NCI-H1436 (cell line): ENCODE data around the gene ZSCAN18.

ENCODE experiments used
- DNase-seq: peaks from one replicate; lab custom pipeline; 2025; lab: John Stamatoyannopoulos, UW

The ZSCAN18 gene

DNA sequence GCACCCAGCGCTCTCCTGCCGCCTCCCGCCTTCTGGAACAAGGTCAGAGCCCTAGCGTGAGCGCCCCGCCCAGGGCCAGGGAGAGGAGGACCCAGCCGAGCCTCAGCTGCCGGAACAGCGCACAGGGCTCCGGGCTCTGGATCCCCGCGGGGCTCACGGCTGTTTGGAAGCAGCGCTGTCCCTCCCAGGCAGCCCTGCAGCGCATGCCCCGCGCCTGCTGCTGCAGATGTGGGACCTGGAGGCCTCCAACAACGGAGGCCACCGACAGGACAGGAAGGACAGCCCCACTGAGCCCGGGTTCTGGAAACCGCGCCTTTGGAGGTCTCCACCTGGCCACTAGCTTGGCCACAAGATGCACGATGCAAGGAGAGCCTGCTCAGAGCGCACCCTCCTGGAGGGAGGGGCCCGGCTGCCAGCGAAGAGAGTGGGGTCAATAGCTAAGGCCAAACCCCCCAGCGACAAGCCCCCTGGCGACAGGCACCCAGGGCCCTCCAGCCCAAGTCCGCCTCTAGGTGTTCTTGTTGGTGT lies 12.6 kb downstream of the ZSCAN18 start:
- DNase-seq: no peak

DNA sequence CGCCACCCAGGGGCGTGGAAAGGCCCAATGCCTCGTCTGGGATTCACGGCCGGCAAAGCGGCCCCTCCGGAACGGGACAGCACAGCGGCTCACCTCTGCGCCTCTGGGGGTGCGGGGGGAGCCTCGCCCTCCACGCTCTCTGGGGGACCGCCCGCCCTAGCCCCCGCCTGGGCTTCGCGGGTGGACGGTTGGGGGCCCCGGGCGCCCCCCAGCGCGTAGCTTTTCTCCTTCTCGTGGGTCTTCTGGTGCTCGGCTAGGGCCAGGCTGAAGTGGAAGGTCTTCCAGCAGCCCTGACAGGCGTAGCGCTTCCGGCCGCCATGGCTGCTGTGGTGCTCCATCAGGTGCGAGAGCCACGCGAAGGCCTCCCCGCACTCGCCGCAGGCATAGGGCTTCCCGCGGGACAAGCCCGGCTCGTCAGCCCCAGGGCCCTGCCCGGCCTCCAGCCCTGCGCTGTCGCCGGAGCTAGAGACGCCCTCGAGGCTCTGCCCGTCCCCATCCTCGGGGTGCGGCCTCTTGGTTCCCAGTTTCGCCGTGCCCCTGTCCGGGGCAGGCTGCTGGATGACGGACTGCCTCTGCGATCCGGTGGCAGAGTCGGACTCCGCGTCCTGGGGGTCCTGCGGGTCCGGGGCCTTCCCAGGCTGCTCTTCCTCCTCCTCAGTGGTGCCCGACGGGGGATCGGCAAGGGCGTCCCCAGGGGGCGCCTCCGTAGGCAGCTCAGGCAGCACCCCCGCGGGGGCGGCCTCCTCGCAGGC lies 13.3 kb downstream of the ZSCAN18 start:
- no peak for DNase-seq

DNA sequence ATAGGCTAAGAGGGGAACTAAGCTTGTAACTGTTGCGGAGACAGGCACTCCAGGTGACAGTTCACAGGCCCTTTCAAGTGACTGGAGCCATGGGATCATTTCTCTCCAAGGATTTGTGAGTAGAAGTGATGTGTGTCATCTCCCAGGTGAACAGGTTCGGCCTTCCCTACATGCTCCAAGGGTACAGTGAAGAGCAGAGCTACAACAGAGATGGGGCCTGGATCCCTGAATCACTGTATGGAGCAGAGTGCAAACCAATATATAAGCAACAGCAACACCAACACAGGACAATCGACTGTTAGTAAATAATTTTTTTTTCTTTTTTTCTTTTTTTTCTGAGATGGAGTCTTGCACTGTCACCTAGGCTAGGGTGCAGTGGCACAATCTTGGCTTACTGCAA lies 15.0 kb downstream of the ZSCAN18 start:
- DNase-seq: no peak

DNA sequence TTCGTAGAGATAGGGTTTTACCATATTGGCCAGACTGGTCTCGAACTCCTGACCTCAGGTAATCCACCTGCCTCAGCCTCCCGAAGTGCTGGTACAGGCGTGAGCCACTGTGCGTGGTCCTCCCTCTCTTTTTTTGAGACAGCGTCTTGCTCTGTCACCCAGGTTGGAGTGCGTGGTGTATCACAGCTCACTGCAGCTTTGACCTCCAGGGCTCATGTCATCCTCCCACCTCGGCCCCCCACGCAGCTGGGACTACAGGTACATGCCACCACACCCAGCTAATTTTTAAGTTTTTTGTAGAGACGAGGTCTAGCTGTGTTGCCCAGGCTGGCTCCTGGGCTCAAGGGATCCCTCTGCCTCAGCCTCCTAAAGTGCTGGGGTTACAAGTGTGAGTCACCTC lies 18.2 kb downstream of the ZSCAN18 start:
- DNase-seq: no peak

DNA sequence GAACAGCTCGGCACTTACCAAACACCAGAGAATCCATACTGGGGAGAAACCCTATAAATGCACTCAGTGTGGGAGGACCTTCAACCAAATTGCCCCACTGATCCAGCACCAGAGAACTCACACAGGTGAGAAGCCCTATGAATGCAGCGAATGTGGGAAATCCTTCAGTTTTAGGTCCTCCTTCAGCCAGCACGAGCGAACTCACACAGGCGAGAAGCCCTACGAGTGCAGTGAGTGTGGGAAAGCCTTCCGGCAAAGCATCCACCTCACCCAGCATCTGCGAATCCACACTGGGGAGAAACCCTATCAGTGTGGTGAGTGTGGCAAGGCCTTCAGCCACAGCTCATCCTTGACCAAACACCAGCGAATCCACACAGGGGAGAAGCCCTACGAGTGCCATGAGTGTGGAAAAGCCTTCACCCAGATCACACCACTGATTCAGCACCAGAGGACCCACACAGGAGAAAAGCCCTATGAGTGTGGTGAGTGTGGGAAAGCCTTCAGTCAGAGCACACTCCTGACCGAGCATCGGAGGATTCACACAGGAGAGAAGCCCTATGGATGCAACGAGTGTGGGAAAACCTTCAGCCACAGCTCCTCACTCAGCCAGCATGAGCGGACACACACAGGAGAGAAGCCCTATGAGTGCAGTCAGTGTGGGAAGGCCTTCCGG lies 30.7 kb downstream of the ZSCAN18 start:
- no peak for DNase-seq

DNA sequence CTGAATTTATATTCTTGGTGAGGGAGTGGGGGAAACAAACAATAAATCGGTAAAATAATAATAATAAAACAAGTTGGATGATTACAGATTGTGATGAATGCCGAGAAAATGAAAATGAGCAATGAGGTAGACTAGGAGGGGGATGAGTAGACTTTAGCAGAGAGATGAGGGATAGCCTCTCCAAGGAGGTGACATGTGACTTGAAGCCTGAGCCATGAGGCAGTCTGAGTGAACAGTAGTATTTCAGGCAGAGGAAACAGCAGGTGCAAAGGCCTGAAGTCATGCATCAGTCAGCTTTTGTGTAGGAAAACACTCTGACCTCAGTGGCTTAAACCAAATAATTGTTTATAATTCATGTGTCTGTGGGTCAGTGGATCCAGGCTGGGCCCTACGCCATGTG lies 34.3 kb downstream of the ZSCAN18 start:
- DNase-seq: no peak

DNA sequence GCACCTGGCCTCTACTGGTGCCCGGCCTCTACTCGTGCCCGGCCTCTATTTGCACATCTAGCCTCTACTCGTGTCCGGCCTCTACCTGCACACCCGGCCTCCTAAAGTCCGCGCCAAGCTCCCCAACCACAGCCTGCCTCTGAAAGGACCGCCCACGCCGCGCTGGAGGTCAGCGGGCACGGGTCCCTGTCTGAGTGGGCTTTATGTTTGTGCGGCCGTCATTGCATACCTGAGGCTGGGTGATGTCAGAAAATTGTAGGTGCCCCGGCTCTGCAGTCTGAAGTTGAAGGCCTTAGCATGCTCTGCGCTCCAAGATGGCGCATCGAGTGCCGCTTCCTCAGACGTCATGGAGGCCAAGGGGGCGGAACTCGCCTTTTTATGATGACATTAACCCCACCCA lies 37.8 kb downstream of the ZSCAN18 start:
- DNase-seq: no peak

DNA sequence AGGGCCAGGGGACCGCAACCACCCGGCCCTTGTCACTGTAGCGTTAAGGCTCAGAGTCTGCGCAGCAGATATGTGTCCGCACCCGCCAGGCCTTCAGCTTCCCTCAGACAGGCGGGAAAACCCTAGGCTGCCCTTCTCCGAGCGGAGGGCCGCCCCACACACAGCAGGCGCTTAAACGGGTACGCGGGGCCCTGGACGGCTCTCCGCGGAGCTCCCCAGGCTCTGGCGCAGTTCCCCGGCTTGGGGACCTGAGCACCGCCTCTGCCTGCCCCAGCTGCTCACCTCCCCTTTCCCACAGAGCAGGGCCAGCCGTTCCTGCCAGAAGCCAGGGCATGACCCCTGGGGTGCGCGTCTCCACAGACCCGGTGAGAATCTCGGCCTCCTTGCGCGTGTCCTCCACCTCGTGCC lies 38.4 kb downstream of the ZSCAN18 start:
- no peak for DNase-seq

DNA sequence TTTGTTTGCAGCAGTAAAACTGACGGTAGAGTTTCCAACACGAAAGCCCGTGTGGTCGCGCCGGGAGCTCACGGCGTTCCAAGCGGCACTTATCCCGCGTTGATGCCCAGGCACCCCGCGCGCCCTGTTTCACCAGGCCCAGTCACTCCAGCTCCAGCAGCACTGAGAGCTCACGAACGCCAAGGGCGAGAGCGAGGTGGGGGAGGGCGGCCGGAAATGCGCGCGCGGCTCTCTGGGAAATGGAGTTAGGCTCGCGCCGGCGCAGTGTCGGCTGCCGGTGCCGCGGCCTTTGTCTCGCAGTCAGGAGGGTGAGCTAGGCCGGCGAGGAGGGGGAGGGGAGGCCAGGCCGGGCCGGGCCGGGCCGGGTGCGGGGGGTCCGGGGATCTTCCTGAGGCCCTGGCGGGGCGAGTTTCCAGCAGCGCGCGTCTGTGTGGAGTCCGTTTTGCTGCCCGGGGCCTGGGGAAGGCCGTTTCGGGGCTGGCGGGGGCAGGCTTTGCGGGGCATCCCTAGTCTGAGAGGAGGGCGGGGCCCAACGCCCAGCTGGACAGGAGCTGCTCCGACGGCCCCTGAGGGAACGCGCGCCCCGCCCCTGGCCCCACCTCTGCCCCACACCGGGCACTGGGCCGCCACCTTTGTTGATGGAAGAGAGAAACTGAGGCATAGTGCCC lies 38.9 kb downstream of the ZSCAN18 start, which contains the start of gene ZNF135:
ZNF135 (plus strand) TSS at position 280 of the 668 bp plus-strand sequence. CDS start 721 bp downstream, outside the sequence.
- DNase-seq: peak; percentile 39

DNA sequence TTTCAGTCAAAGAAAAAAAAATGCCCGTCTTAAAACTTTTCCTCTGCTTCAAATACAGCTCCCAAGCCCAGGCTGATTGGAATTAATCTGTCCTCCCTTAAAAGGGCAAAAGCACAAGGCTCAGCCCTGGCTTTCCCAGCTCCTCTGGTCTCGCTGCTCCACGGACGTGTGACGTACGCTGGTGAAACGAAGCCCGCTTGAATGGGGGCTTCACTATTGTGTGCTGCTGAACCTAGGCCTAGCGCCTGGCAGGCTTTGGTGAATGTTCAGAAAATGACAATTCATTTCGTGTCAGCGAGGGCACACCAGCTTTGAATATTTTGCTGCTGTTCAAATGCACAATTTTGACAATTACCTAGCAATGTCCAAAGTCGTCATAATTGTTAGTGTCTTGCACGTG lies 39.6 kb downstream of the ZSCAN18 start:
- no peak for DNase-seq

DNA sequence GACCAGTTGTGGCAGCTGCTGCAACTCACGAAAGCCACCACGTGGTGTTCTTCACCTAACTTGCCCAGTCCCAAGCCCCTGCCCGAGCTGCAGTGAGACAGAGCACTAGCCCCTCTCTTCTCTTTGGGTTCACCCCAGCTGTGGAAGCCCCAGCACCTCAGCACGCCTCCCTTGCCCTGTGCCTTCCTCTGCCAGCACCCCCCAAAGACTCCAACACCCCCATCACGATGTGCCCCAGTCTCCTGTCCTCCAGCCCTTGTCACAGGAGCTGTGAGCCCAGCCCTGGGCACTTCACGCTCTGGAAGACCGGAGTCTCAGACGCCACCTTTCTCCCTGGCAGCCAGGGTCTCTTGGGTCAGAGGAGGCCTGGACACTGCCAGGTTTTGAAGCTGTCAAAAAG lies 41.2 kb downstream of the ZSCAN18 start:
- DNase-seq: no peak

DNA sequence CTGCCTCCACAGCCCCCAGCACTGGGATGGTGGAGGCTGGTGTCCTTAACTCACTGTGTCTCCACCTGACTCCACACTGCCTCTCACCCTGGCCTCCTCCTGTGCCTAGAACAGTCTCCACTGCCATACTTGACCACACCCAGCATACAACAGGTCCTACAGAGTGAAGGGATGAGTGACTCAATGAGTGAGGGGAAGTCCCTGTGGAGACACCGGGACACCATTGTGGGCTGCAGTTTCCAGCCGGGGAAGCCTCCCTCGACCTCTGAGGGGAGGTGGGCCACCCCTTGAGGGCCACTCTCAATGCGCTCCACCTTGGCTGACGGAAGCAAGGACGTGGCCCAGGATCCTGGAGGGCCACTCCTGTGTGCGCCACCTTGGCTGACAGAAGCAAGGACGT lies 41.8 kb downstream of the ZSCAN18 start:
- no peak for DNase-seq

DNA sequence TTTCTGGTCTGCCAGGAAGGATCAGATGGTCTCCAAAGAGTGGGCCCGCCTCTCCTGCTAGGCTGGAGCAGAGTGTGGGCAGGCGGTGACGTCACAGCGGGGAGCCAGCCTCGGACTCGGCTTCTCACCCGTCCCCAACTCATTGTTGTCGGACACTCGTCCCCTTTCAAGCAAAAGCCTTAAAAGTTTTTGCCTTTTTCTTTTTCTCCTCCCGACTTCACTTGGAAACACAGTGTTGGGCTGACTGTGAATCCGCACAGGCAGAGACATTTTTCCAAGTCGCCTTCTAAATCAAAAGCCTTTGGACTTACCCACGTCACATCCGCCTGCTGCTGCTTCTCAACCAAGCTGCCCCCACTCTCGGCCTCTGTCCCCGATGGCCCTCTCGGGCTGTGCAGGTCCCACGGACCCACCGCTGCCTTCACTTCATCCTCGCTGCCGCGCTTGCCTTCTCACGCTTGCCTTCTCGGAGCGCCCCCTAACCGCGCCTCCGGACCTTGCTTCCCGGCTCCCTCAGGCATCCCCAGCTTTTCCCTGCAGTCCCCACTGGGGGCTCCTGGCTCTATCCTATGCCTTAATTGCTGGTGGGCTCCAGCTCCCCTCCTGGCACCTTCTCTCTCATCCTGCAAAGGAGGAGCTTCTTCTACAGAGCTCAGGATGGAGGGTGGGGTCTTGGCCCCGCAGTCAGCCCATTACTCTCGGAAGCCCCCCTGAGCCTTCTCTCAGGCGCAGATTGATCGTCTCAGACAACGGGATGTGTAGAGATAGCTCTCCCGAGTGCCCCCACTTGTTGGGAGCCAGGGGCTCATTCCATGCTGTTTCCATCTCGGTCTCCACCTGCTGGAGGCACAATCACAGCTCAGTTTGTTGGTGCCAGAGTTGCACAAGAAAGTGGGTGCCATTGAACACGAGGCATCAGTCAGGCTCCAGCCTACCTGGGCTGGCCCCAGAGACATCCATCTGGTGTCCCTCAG lies 42.8 kb downstream of the ZSCAN18 start:
- DNase-seq: no peak

DNA sequence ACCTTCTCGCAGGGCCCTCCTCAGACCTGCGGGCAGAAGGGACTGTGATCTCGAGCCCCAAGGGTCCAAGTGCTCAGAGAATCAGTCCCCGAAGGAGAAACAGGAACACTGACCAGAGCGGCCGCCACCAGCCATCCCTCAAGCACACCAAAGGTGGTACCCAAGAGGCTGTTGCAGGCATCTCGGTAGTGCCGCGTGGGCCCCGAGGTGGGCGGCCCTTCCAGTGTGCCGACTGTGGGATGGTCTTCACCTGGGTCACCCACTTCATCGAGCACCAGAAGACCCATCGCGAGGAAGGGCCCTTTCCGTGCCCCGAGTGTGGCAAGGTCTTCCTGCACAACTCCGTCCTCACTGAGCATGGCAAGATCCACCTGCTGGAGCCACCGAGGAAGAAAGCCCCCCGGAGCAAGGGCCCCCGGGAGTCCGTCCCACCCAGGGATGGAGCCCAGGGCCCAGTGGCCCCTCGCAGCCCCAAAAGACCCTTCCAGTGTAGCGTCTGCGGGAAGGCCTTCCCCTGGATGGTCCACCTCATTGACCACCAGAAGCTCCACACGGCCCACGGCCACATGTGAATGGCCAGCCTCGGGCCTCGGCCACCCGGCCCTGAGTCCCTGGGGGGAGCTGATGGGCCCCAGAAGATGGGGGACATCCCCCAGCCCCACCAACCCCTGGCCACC lies 44.4 kb downstream of the ZSCAN18 start:
- no peak for DNase-seq

DNA sequence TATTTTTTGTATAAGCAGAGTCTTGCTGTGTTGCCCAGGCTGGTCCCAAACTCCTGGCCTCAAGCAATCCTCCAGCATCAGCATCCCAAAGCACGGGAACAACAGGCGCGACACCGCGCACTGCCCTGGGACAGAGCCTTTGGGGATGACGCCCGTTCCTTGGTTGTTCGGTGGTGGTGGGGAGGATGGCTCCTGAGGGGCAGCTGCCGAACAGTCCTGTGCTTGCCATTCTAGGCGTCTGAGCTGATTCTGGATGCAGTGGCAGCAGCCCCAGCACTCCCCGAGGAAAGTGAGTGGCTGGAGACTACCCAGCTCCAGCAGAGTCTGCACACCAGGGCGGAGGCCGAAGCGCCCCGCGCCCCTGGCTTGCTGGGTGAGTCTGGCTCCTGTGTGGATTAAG lies 45.8 kb downstream of the ZSCAN18 start:
- DNase-seq: no peak

DNA sequence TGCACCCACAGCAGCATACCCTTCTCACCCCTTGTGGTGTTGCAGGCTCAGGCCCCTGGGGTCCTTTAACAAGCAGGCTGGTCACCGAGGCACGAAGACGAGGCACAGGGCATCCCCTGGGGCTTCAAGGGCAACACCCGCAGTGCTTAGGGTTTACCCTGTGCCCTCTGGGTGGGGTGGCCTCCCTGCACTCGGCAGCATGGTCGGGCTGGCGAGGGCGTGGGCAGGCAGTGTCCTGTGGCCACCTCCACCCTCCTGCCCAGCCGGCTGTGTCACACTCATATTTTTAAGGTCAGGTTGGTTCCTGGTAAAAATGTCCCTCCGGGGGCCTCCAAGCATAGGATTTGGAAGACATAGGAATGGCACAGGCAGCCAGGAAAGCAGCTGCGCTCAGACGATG lies 50.4 kb downstream of the ZSCAN18 start:
- no peak for DNase-seq

DNA sequence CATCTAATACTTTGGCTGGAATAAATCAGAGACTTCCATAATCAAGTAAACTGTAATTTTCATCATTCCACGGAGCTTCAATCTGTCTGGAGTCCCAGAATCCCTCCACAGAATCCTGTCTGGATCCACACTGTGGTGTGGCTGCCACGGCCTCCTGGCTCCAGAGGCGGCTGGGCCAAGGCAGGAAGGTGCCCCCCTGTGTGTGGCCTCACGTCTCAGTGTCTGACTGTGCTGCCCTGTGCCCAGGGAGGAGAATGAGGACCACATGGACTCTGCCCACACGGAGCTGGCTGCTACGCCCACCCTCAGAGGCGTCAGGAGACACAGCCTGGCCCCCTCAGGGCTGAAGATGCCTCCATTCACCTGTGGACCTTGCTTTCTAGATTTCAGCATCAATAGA lies 51.2 kb downstream of the ZSCAN18 start:
- DNase-seq: no peak

DNA sequence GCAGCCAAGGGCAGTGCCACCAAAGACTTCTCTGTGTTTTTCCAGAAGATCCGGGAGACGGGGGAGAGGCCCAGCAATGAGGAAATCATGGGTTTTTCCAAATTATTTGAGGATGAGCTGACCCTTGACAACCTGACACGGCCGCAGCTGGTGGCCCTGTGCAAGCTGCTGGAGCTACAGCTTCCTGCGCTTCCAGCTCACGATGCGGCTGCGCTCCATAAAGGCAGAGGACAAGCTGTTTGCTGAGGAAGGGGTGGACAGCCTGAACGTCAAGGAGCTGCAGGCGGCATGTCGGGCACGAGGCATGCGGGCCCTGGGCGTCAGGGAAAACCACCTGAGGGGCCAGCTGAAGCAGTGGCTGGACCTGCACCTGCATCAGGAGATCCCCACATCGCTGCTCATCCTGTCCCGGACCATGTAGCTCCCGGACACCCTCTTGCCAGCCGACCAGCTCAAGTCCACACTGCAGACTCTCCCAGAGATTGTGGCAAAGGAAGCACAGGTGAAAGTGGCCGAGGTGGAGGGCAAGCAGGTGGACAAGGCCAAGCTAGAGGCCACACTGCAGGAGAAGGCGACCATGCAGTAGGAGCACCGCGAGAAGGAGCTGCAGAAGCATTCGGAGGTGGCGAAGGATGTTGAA lies 52.5 kb downstream of the ZSCAN18 start:
- no peak for DNase-seq

DNA sequence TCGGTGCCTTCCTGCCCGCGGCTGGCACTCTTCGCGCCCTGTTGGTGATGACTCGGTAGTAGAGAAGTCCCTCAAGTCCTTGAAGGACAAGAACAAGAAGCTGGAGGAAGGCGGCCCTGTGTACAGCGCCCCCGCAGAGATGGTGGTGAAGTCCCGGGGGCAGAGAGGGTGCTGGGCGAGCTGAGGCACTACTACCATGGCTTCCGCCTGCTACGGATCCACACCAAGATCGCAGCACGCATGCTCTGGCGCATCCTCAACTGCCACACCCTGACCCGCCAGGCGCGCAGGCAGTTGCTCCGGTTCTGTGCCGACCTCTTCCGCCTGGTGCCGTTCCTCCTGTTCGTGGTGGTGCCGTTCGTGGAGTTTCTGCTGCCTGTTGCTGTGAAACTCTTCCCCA lies 53.1 kb downstream of the ZSCAN18 start:
- no peak for DNase-seq

DNA sequence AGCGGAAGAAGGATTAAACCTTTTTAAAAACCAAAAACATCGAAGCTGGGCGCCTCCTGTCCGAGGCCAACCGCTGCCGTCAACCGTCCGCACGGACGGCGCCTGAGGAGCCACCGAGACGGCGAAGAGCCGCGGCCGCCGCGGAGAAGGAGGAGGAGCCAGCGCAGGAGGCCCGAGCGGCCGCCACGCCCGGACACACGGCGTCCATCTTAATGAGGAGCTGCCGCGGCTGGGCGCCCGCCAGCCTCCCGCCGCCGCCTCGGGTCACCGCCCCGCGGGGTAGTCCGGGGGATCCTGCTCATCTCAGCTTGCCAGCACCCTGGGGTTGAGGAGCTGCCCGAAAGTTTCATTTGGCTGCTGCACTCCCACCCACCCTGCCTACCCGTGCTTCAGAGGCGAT lies 53.6 kb downstream of the ZSCAN18 start:
- DNase-seq: no peak
